Uterus (tissue), 4 donors: ENCODE results near the gene RTF1. TPM values are rescaled to one million over a fixed set of nuclear protein-coding genes. Genes with fewer than 3 reads are reported as not detected.
"Not testable (repeated sequence)": the region's sequence is repeated elsewhere in the genome, so short reads cannot be mapped to it uniquely, and the experiment has no call there.

ENCODE experiments used
- DNase-seq, 2 donors: peaks; one replicate each; pipeline ENCODE4 v3.0.0-alpha.2; 2019 to 2020
- H3K27ac ChIP-seq, 2 donors: fragments of 200-600 bp; sonication (generic); 1 replicate in 1 of 2; 2 replicates in 1 of 2; pipeline ENCODE4 v1.5.1; 2016 to 2018
- H3K27me3 ChIP-seq, 2 donors: fragments of 200-600 bp; sonication (generic); one replicate each; pipeline ENCODE4 v1.5.1; 2018 to 2019; ENCODE audit warnings: control low read depth in 1 of 2
- H3K36me3 ChIP-seq, 2 donors: fragments of 200-600 bp; sonication (generic); one replicate each; pipeline ENCODE4 v1.5.1; 2019; ENCODE audit warnings: control low read depth in 1 of 2
- H3K4me1 ChIP-seq, 2 donors: fragments of 200-600 bp; sonication (generic); one replicate each; pipeline ENCODE4 v1.5.1; 2018 to 2019; ENCODE audit warnings: control low read depth in 1 of 2
- H3K4me3 ChIP-seq, 2 donors: fragments of 200-600 bp; sonication (generic); 1 replicate in 1 of 2; 2 replicates in 1 of 2; pipeline ENCODE4 v1.5.1; 2018 to 2019; ENCODE audit warnings: mild to moderate bottlenecking in 1 of 2
- H3K9me3 ChIP-seq, 2 donors: fragments of 200-600 bp; sonication (generic); one replicate each; pipeline ENCODE4 v1.5.1; 2019; ENCODE audit warnings: control low read depth in 1 of 2
- CTCF ChIP-seq, 4 experiments: fragments of 200-600 bp in 2 of 4; fragments of 450-650 bp in 2 of 4; sonication (generic) in 2 of 4; IDR thresholded peaks; one replicate each; pipeline ENCODE4 v1.5.1; 2016 to 2019; ENCODE audit warnings: antibody characterized with exemption in 4 of 4, mild to moderate bottlenecking in 2 of 4, moderate library complexity in 1 of 4
- POLR2A ChIP-seq, 2 donors: fragments of 450-650 bp; IDR thresholded peaks; one replicate each; pipeline ENCODE4 v1.6.1; 2016; ENCODE audit warnings: antibody characterized with exemption in 2 of 2, mild to moderate bottlenecking in 1 of 2, moderate library complexity in 1 of 2
- intact Hi-C: fragments of 100-400 bp; cut with DNase I; formaldehyde crosslinking; loops from one replicate; pipeline ENCODE4 v1.15.1; 2023; ENCODE audit warnings: low total_unique reads
- total RNA-seq, 4 donors: library from RNA; depleted of rRNA in 3 of 4; stranded (reverse); fragments of >200 nt in 3 of 4; gene quantifications; one replicate each; pipeline versions ENCODE4 v1.1.0 to v1.2.4, GENCODE V29; 2014 to 2023
- donor health status: DM: yes; HTN: yes; CAD: no.

The RTF1 gene
- total RNA-seq: 10 to 100 TPM in 3 of 4 donors, 1 to 10 TPM in 1; 7.4 to 39.6 (median 24.2) TPM

GRCh38 chr15:41416742-41417417 is at the start of gene RTF1:
Gene RTF1 (plus strand): TSS chr15:41417095. CDS start chr15:41417116, 21 bp downstream.
- H3K4me1 ChIP-seq: peaks cover 0 to 16% of the 10 kb centered on the region in 2 donors
- H3K27me3 ChIP-seq: no peaks in the 10 kb centered on the region
- intact Hi-C loops: no loop called here
- peak; percentile 93 to 97 for DNase-seq
- no peaks in the 10 kb centered on the region for H3K9me3 ChIP-seq
- TF ChIP-seq CTCF (IDR thresholded peaks at IDR 0.05) (peak in 1 of 4 experiments; percentile 8), POLR2A (IDR thresholded peaks at IDR 0.05) (peak; percentile 80 to 87)
- H3K27ac ChIP-seq: peak within 1 kb of the TSS; percentile 75 to 79
- peak within 1 kb of the TSS; percentile 69 to 90 for H3K4me3 ChIP-seq
- no peaks in the 10 kb centered on the region for H3K36me3 ChIP-seq

- Histone ChIP-seq H3K36me3 (no peaks in the 10 kb centered on the region), H3K9me3 (no peaks in the 10 kb centered on the region), H3K27me3 (no peaks in the 10 kb centered on the region), H3K4me1 (no peaks in the 10 kb centered on the region), H3K4me3 (no peak overlapping the region), H3K27ac (no peak overlapping the region)
- DNase-seq: no peak
- intact Hi-C loops: no loop called here
- TF ChIP-seq POLR2A (IDR thresholded peaks at IDR 0.05) (no peak), CTCF (IDR thresholded peaks at IDR 0.05) (no peak)
These were observed 49.5 kb upstream of the RTF1 start for GRCh38 chr15:41367418-41367817.

GRCh38 chr15:41377978-41378377 is 38.9 kb upstream of the RTF1 start:
- Histone ChIP-seq H3K4me1 (no peaks in the 10 kb centered on the region), H3K27me3 (no peaks in the 10 kb centered on the region), H3K9me3 (no peaks in the 10 kb centered on the region), H3K36me3 (no peaks in the 10 kb centered on the region), H3K4me3 (no peak overlapping the region), H3K27ac (no peak overlapping the region)
- no peak for DNase-seq
- TF ChIP-seq POLR2A (IDR thresholded peaks at IDR 0.05) (no peak), CTCF (IDR thresholded peaks at IDR 0.05) (no peak)
- intact Hi-C loops: no loop called here

GRCh38 chr15:41383974-41384749 is 32.7 kb upstream of the RTF1 start:
- H3K4me1 ChIP-seq, H3K36me3 ChIP-seq, intact Hi-C loops, H3K27ac ChIP-seq, H3K27me3 ChIP-seq, DNase-seq, H3K4me3 ChIP-seq, H3K9me3 ChIP-seq: not testable (repeated sequence)

- DNase-seq: no peak
- H3K27ac ChIP-seq: no peak overlapping the region
- intact Hi-C loops: no loop called here
- no peaks in the 10 kb centered on the region for H3K27me3 ChIP-seq
- no peaks in the 10 kb centered on the region for H3K36me3 ChIP-seq
- no peaks in the 10 kb centered on the region for H3K4me1 ChIP-seq
- H3K4me3 ChIP-seq: no peak overlapping the region
- no peak for TF ChIP-seq CTCF (IDR thresholded peaks at IDR 0.05)
- TF ChIP-seq POLR2A (IDR thresholded peaks at IDR 0.05): no peak
- no peaks in the 10 kb centered on the region for H3K9me3 ChIP-seq
These were observed 29.2 kb upstream of the RTF1 start for GRCh38 chr15:41387646-41388045.
